Activated B cell treated with CpG ODN at 0.5 μM for 24 hours (primary cell): ENCODE measurements around the gene ANO1. TPM values are rescaled to one million over a fixed set of nuclear protein-coding genes. Genes with fewer than 3 reads are reported as not detected.

Source experiments
- ATAC-seq: fragments of 200-7000 bp; cut with Tn5 transposase; one replicate; pipeline ENCODE4 v1.10.0; 2021; ENCODE audit warnings: low read depth, mild to moderate bottlenecking, moderate library complexity
- CTCF ChIA-PET: fragments of 350-600 bp; sonication (Branson Sonifier 250); formaldehyde crosslinking; loops from one replicate; lab custom pipeline; 2021; ENCODE audit warnings: antibody characterized with exemption; lab: Charles Lee
- POLR2A ChIA-PET: fragments of 350-600 bp; sonication (Branson Sonifier 250); formaldehyde crosslinking; loops from one replicate; lab custom pipeline; 2021; ENCODE audit warnings: antibody characterized with exemption; lab: Charles Lee
- DNase-seq: peaks from one replicate; pipeline ENCODE4 v3.0.0; 2022
- H3K27ac Mint-ChIP-seq: one replicate; pipeline ENCODE4 v1.8.0; 2020; ENCODE audit warnings: mixed read lengths
- H3K27me3 Mint-ChIP-seq: one replicate; pipeline ENCODE4 v1.8.0; 2021; ENCODE audit warnings: mixed read lengths
- H3K36me3 Mint-ChIP-seq: one replicate; pipeline ENCODE4 v1.8.0; 2021; ENCODE audit warnings: low read depth, mixed read lengths
- H3K4me1 Mint-ChIP-seq: one replicate; pipeline ENCODE4 v1.8.0; 2021; ENCODE audit warnings: mixed read lengths
- H3K4me3 Mint-ChIP-seq: one replicate; pipeline ENCODE4 v1.8.0; 2020; ENCODE audit warnings: mild to moderate bottlenecking, mixed read lengths
- H3K9me3 Mint-ChIP-seq: one replicate; pipeline ENCODE4 v1.8.0; 2020; ENCODE audit warnings: mixed read lengths
- intact Hi-C: fragments of 100-400 bp; cut with micrococcal nuclease; formaldehyde crosslinking; loops from one replicate; pipeline ENCODE4 v1.15.1; 2024
- total RNA-seq: library from RNA; stranded (reverse); gene quantifications from 2 replicates; pipeline ENCODE4 v1.2.3, GENCODE V29; 2022
- TF ChIP-seq, protein P1 (sequence below): fragments of 200-600 bp; IDR thresholded peaks from one replicate; pipeline ENCODE4 v1.8.0; 2022; ENCODE audit warnings: antibody characterized with exemption, mild to moderate bottlenecking

Gene ANO1
- total RNA-seq, 1 donor from 2014 or later = not detected

DNA sequence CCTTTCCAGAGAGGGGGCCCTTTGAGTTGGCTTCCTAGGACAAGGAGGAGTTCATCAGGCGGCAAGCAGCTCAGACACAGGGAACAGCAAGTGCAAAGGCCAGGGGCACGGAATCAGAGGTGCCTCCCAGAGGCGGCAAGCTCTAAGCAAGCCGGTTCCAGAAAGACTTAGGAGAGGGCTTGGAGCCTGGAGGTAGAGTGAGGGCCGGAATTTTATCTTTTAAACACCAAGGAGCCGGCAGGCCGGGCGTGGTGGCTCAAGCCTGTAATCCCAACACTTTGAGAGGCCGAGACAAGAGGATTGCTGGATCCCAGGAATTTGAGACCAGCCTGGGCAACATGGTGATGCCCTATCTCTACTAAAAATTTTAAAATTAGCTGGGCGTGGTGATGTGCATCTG, 151.6 kb downstream of the ANO1 start:
- H3K4me1 Mint-ChIP-seq = no peaks in the 10 kb centered on the region
- peaks cover 9% of the 10 kb centered on the region for H3K27me3 Mint-ChIP-seq
- DNase-seq (no peak), ATAC-seq (no peak)
- POLR2A ChIA-PET = no interaction called here
- no peak overlapping the region for H3K27ac Mint-ChIP-seq
- no peak overlapping the region for H3K4me3 Mint-ChIP-seq
- CTCF ChIA-PET = no interaction called here
- no peaks in the 10 kb centered on the region for H3K9me3 Mint-ChIP-seq
- no peaks in the 10 kb centered on the region for H3K36me3 Mint-ChIP-seq
- intact Hi-C loops = no loop called here
- TF ChIP-seq, protein P1, sequence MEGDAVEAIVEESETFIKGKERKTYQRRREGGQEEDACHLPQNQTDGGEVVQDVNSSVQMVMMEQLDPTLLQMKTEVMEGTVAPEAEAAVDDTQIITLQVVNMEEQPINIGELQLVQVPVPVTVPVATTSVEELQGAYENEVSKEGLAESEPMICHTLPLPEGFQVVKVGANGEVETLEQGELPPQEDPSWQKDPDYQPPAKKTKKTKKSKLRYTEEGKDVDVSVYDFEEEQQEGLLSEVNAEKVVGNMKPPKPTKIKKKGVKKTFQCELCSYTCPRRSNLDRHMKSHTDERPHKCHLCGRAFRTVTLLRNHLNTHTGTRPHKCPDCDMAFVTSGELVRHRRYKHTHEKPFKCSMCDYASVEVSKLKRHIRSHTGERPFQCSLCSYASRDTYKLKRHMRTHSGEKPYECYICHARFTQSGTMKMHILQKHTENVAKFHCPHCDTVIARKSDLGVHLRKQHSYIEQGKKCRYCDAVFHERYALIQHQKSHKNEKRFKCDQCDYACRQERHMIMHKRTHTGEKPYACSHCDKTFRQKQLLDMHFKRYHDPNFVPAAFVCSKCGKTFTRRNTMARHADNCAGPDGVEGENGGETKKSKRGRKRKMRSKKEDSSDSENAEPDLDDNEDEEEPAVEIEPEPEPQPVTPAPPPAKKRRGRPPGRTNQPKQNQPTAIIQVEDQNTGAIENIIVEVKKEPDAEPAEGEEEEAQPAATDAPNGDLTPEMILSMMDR = no peak

DNA sequence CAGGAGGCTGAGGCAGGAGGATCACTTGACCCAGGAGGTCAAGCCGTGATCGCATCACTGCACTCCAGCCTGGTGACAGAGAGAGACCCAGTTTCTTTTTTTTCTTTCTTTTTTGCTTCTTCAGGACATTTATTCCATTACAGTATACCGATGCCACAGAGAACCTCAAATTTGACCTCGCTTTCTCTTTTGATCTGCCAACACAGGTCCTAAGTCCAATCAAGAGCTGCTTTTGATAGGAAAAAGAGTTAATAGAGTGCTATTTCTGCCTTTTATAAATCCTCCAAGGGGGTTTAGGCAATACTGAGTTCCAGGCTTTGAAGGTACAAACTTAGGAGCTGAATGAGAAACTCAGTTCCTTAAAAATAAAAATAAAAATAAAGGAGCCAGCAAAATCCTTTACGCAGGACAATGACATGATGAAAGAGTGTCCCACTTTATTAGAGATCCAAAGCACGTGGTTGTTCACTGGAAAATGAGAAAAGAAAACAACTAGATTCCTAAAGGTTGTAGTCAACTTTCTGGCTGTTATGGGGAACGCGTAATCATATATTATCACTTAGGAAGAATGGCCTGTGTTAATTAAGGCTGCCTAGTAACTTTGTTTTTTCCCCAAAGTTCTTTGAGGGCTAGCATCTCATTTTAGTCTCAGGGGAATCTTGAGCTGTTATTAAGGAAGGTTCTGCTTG, 152.2 kb downstream of the ANO1 start:
- Mint-ChIP-seq H3K36me3 (no peaks in the 10 kb centered on the region), H3K4me1 (no peaks in the 10 kb centered on the region), H3K4me3 (no peak overlapping the region), H3K9me3 (no peaks in the 10 kb centered on the region), H3K27me3 (peaks cover 7% of the 10 kb centered on the region), H3K27ac (no peak overlapping the region)
- no peak for DNase-seq
- CTCF ChIA-PET = no interaction called here
- POLR2A ChIA-PET = no interaction called here
- no peak for ATAC-seq
- intact Hi-C loops = no loop called here
- TF ChIP-seq, protein P1 = no peak

DNA sequence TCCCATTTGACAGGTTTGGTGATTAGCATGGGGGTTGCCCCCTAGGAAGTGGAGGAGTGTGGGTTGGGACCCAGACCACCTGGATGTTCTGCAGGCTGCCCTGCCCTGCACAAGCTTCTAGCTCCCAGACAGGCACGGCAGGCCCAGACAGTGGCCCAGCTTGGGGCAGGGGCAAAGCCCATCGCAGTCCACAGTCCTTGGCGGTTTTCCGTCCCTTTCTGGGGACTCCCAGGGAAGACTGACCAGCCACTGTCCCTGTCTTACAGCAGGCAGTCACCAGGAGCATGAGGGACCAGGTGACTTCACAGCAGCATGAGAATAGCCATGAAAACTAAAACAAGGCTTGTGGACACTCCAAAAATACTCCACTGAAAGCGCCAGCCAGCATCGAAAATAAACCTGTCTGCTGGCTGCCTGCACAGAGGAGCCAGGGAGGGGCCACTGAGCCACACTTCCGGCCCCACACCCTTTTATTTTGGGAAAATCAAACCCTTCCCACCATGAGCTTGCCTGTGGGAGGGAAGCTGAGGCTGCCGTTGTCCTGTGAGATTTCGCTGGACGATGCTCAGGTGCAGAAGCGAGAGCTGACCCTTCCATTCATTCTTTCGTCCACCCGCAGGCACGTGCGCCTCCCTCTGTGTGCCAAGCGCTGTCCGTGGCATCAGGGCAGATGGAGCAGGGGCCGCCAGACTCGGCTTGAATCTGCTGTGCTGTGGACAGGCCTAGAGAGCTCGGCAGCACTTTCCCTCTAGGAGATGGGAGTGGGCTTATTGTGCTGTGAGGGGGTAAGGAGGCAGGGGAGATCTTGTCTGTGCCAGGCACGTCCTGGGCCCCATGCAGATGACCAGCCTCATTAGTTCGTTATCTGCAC, 153.0 kb downstream of the ANO1 start:
- no peaks in the 10 kb centered on the region for H3K36me3 Mint-ChIP-seq
- ATAC-seq = no peak
- DNase-seq = no peak
- intact Hi-C loops = no loop called here
- POLR2A ChIA-PET = interaction anchor here (0.5 kb wide), 1 partner anchor 1388 kb away, joined by 4 read pairs; no protein-coding TSS in a partner anchor
- TF ChIP-seq, protein P1 = no peak
- H3K27ac Mint-ChIP-seq = no peak overlapping the region
- CTCF ChIA-PET = no interaction called here
- H3K4me3 Mint-ChIP-seq = no peak overlapping the region
- no peaks in the 10 kb centered on the region for H3K9me3 Mint-ChIP-seq
- no peaks in the 10 kb centered on the region for H3K4me1 Mint-ChIP-seq
- H3K27me3 Mint-ChIP-seq = peaks cover 7% of the 10 kb centered on the region

DNA sequence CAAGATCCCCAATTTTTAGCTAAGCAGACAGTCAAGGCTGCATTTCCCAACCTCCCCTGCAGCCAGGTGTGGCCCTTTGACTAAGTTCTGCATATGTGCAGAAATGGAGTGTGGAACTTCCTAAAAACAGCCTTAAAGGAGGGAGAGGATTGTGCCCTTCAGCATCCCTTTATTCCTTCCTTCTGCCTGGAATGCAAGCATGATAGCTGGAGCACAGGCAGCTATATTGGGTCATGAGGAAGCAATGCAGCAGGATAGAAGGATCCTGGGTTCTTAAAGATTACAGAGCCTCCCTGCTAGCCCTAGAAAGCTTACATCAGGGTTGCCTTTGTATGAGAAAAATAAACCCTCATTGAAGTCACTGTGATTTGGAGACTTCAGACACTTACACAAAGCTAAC, 154.9 kb downstream of the ANO1 start:
- peaks cover 6% of the 10 kb centered on the region for H3K27me3 Mint-ChIP-seq
- no peak overlapping the region for H3K4me3 Mint-ChIP-seq
- ChIA-PET POLR2A (no interaction called here), CTCF (interaction anchor here (0.6 kb wide), 1 partner anchor 32 kb away, joined by 5 read pairs; no protein-coding TSS in a partner anchor)
- H3K36me3 Mint-ChIP-seq = no peaks in the 10 kb centered on the region
- DNase-seq (no peak), ATAC-seq (no peak)
- no peaks in the 10 kb centered on the region for H3K4me1 Mint-ChIP-seq
- H3K27ac Mint-ChIP-seq = no peak overlapping the region
- no peaks in the 10 kb centered on the region for H3K9me3 Mint-ChIP-seq
- TF ChIP-seq, protein P1 = no peak
- intact Hi-C loops = no loop called here

DNA sequence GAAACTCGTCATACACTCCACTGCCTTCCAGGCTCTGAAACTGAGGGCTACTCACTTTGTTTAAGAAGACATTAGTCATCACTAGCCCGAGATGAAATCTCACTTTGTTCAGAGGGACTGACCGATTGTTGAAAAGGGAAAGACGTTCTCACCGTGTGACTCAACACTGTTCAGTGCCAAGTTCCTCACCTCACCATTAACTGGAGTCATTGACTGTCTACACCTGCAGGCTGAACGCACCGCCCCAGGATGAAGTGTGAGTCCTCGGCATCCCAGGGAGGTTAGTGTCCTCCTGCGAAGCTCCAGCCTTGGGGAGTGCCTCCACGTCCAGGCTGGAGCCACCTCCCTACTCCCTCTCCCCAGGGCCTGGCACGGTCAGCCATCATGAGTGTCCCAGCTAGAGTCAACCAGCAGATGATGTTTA, 155.4 kb downstream of the ANO1 start:
- CTCF ChIA-PET = interaction anchor here (0.6 kb wide), 1 partner anchor 32 kb away, joined by 5 read pairs; no protein-coding TSS in a partner anchor
- Mint-ChIP-seq H3K27ac (no peak overlapping the region), H3K4me3 (no peak overlapping the region), H3K36me3 (no peaks in the 10 kb centered on the region), H3K27me3 (peaks cover 6% of the 10 kb centered on the region), H3K4me1 (no peaks in the 10 kb centered on the region), H3K9me3 (no peaks in the 10 kb centered on the region)
- ATAC-seq = no peak
- intact Hi-C loops = no loop called here
- TF ChIP-seq, protein P1 = no peak
- DNase-seq = no peak
- POLR2A ChIA-PET = no interaction called here
